Measurements from ENCODE around the gene MSRB3.

Gene MSRB3

DNA sequence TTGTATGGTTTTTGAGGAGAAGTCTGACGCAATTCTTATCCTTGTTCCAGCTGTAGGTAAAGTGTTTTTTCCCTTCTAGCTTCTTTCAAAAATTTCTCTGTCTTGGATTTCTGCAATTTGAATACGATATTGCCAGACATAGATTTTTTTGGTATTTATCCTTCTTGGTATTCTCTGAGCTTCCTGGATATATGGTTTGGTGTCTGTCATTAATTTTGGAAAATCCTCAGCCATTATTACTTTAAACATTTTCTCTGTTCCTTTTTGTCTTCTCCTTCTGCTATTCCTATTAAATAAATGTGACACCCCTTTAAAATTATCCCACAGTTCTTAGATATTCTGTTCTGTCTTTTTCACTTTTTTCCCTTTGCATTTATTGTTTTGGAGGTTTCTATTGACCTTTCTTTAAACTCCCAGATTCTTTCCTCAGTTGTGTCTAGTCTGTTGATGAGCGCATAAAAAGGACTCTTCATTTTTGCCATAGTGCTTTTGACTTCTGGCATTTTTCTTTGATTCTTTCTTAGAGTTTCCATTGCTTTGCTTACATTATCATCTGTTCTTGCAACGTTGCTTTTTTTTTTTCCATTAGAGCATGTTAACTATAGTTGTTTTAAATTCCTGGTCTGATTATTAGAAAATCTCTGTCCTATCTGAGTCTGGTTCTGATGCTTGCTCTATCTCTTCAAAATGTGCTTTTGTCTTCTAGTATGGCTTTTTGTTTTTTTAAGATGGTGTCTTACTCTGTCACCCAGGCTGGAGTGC lies 129.1 kb downstream of the MSRB3 start:
- H3K27me3 ChIP-seq (ENCODE audit: control insufficient read depth, insufficient read depth, low read length) = no peaks in the 10 kb centered on the region
- no peak overlapping the region for H2AFZ ChIP-seq
- no peak overlapping the region for H3K4me3 ChIP-seq (ENCODE audit: low read depth, low read length)
- no peak overlapping the region for H3K27ac ChIP-seq
- TF ChIP-seq, protein P1, sequence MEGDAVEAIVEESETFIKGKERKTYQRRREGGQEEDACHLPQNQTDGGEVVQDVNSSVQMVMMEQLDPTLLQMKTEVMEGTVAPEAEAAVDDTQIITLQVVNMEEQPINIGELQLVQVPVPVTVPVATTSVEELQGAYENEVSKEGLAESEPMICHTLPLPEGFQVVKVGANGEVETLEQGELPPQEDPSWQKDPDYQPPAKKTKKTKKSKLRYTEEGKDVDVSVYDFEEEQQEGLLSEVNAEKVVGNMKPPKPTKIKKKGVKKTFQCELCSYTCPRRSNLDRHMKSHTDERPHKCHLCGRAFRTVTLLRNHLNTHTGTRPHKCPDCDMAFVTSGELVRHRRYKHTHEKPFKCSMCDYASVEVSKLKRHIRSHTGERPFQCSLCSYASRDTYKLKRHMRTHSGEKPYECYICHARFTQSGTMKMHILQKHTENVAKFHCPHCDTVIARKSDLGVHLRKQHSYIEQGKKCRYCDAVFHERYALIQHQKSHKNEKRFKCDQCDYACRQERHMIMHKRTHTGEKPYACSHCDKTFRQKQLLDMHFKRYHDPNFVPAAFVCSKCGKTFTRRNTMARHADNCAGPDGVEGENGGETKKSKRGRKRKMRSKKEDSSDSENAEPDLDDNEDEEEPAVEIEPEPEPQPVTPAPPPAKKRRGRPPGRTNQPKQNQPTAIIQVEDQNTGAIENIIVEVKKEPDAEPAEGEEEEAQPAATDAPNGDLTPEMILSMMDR (IDR thresholded peaks at IDR 0.05) = no peak
- H3K9ac ChIP-seq = no peak overlapping the region
- H3K36me3 ChIP-seq (ENCODE audit: control insufficient read depth, insufficient read depth, low read length) = no peaks in the 10 kb centered on the region
- no peaks in the 10 kb centered on the region for H3K79me2 ChIP-seq
- H3K4me2 ChIP-seq (ENCODE audit: low read length) = no peak overlapping the region
- no peaks in the 10 kb centered on the region for H3K9me3 ChIP-seq (ENCODE audit: control insufficient read depth, low read length)
- no peaks in the 10 kb centered on the region for H3K4me1 ChIP-seq

DNA sequence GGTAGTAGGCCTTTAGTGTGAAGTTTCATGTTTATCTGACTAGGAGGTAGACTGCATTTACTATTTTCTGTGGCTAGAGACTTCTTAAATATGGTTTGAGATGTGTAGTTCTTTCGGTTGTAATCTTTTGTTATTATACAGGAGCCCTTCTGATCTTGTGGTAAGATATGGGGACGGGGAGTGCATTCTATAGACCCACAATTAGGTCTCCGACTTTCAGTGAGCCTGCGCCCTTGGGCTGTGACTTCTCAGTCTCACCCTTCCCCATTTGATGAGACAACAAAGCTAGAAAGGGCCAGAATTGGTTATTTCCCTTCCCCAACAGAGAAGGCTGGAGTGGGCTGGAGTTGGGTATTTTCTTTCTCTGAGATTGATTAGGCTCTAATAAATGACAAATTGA lies 130.0 kb downstream of the MSRB3 start:
- Histone ChIP-seq H3K4me2 (ENCODE audit: low read length) (no peak overlapping the region), H3K79me2 (no peaks in the 10 kb centered on the region), H3K9me3 (ENCODE audit: control insufficient read depth, low read length) (no peaks in the 10 kb centered on the region), H3K36me3 (ENCODE audit: control insufficient read depth, insufficient read depth, low read length) (no peaks in the 10 kb centered on the region), H3K9ac (no peak overlapping the region), H3K27ac (no peak overlapping the region), H3K4me1 (no peaks in the 10 kb centered on the region), H3K4me3 (ENCODE audit: low read depth, low read length) (no peak overlapping the region), H3K27me3 (ENCODE audit: control insufficient read depth, insufficient read depth, low read length) (no peaks in the 10 kb centered on the region), H2AFZ (no peak overlapping the region)
- TF ChIP-seq, protein P1 (IDR thresholded peaks at IDR 0.05) = no peak

DNA sequence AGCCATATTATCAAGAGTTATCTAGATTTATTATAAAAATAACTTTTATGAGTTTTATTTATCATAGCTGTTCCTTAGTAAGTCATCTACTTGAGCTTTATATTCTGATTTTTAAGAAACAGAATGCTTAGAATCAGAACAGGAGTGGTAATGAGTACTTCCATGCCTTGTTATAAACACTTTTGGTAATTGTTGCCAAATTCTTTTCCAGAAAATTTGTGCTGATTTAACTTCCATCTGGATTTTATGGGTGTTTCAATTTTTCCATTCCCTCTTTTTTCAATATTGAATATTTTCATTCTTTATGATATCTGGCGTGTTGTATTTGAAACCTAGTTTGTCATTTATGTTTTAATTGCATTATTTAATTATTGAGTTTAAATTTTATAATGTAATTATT lies 131.2 kb downstream of the MSRB3 start:
- no peaks in the 10 kb centered on the region for H3K36me3 ChIP-seq (ENCODE audit: control insufficient read depth, insufficient read depth, low read length)
- H3K9ac ChIP-seq = no peak overlapping the region
- H3K4me1 ChIP-seq = no peaks in the 10 kb centered on the region
- H3K4me3 ChIP-seq (ENCODE audit: low read depth, low read length) = no peak overlapping the region
- H3K4me2 ChIP-seq (ENCODE audit: low read length) = no peak overlapping the region
- H3K27ac ChIP-seq = no peak overlapping the region
- H2AFZ ChIP-seq = no peak overlapping the region
- H3K9me3 ChIP-seq (ENCODE audit: control insufficient read depth, low read length) = no peaks in the 10 kb centered on the region
- no peaks in the 10 kb centered on the region for H3K27me3 ChIP-seq (ENCODE audit: control insufficient read depth, insufficient read depth, low read length)
- TF ChIP-seq, protein P1 (IDR thresholded peaks at IDR 0.05) = no peak
- no peaks in the 10 kb centered on the region for H3K79me2 ChIP-seq

DNA sequence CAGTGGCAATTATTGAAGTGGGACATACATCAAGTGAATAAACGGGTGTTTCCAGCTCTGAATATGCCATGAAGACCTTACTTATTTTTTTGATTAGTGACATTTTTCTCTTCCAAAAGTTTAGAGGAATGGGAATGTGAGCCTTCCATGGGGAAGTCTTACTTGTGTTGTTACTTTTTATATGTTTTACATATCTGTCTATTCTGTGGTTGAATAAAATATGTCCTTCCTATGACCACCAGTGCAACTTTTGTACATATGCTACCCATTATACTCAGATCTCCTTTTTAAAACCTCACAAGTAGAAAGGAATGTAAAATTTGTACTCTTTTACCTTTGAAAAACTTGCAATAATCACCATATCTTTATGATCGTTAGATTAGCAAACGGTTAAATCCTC lies 132.7 kb downstream of the MSRB3 start:
- no peaks in the 10 kb centered on the region for H3K4me1 ChIP-seq
- H2AFZ ChIP-seq = no peak overlapping the region
- H3K36me3 ChIP-seq (ENCODE audit: control insufficient read depth, insufficient read depth, low read length) = no peaks in the 10 kb centered on the region
- no peaks in the 10 kb centered on the region for H3K27me3 ChIP-seq (ENCODE audit: control insufficient read depth, insufficient read depth, low read length)
- no peak overlapping the region for H3K4me2 ChIP-seq (ENCODE audit: low read length)
- TF ChIP-seq, protein P1 (IDR thresholded peaks at IDR 0.05) = no peak
- no peaks in the 10 kb centered on the region for H3K9me3 ChIP-seq (ENCODE audit: control insufficient read depth, low read length)
- H3K4me3 ChIP-seq (ENCODE audit: low read depth, low read length) = no peak overlapping the region
- H3K27ac ChIP-seq = no peak overlapping the region
- no peak overlapping the region for H3K9ac ChIP-seq
- no peaks in the 10 kb centered on the region for H3K79me2 ChIP-seq

DNA sequence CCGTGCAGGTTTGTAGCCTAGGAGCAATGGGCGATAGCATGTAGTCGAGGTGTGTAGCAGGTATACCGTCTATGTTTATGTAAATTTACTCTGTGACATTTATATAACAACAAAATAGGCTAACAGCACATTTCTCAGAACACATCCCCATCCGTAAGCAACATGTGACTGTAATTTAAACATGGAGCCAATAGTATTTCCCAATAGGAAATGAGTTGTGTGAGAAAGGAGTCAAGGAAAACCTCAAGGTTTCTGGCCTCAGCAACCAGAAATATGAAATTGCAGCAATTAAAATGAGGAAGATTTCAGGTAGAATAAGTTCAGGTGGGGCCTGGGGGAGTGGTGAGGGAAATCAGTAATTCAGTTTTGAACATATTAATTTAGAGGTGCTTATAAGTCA lies 136.0 kb downstream of the MSRB3 start:
- Histone ChIP-seq H3K36me3 (ENCODE audit: control insufficient read depth, insufficient read depth, low read length) (no peaks in the 10 kb centered on the region), H3K4me1 (no peaks in the 10 kb centered on the region), H3K9ac (no peak overlapping the region), H3K79me2 (no peaks in the 10 kb centered on the region), H3K27ac (no peak overlapping the region), H3K9me3 (ENCODE audit: control insufficient read depth, low read length) (no peaks in the 10 kb centered on the region), H3K27me3 (ENCODE audit: control insufficient read depth, insufficient read depth, low read length) (no peaks in the 10 kb centered on the region), H3K4me2 (ENCODE audit: low read length) (no peak overlapping the region), H3K4me3 (ENCODE audit: low read depth, low read length) (no peak overlapping the region), H2AFZ (no peak overlapping the region)
- TF ChIP-seq, protein P1 (IDR thresholded peaks at IDR 0.05) = no peak
